HG03095 (cell line): Measurements from ENCODE around the gene PABPC1L.

Experiments
- ATAC-seq: cut with Tn5 transposase; IDR thresholded peaks from one replicate; pipeline ENCODE4 v1.9.1; 2021; ENCODE audit warnings: moderate library complexity; ENCODE audit not compliant: unreplicated experiment

The PABPC1L gene

DNA sequence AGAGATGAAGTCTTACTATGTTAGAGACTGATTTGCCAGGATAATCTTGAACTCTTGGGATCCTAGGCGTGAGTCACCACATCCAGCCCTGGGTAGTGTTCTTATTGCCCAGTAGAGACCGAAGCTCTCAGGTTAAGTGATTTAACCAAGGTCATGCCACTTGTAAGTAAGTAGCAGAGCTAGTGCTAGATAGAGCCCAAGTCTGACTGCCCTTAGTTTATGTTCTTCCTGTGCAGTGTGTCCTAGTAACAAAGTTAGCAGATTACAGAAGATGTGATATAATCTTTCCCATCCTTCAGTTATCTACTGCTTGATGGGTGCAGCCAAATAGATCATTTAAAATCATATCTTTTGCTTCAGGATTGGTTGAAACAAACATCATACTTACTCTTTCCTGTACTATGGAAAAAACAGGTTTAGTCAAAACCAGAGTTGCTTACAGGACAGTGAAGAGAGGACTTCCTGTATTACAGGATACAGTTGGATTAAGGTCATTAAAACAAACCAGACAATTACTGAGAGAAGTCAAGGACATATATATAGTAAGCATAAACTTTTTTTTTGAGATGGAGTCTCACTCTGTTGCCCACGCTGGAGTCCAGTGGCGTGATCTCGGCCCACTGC, 9.5 kb upstream of the PABPC1L start:
- no peak for ATAC-seq

DNA sequence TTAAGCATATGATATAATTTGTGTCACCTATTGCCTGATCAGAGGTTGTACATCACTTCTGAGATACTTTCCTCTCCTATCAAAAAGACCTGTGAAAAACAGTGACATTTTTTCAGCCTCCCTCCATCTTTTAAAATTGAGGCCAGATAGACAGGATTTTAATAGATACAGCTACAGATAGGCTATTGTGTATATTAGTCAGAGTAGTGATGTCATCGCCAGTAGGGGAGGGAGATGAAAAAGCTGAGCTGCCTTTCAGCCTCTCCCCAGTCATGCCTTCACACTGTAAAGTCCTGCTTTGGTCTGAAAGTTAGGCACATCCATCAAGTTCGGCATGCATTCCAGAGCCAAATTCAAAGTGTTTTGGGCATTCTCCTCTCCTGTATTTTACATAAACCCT, 7.9 kb upstream of the PABPC1L start:
- no peak for ATAC-seq

DNA sequence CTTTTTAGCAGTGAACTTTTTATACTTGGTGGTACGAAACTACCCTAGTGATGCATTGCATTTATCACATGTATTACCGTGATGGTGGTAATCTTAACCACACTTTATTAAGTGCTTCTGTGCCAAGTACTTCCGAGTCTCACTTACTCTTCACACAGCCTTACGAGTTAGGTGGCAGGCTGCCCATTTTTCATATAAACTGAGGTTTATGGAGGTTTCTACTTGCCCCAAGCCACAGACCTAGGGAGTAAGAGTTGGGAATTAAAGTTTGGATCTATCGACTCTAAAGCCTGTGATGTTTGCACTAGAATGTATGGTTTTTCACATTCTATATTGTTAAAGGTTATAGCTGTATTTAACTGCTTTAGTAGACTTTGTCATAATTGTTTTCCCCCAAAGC, 5.5 kb upstream of the PABPC1L start:
- no peak for ATAC-seq

DNA sequence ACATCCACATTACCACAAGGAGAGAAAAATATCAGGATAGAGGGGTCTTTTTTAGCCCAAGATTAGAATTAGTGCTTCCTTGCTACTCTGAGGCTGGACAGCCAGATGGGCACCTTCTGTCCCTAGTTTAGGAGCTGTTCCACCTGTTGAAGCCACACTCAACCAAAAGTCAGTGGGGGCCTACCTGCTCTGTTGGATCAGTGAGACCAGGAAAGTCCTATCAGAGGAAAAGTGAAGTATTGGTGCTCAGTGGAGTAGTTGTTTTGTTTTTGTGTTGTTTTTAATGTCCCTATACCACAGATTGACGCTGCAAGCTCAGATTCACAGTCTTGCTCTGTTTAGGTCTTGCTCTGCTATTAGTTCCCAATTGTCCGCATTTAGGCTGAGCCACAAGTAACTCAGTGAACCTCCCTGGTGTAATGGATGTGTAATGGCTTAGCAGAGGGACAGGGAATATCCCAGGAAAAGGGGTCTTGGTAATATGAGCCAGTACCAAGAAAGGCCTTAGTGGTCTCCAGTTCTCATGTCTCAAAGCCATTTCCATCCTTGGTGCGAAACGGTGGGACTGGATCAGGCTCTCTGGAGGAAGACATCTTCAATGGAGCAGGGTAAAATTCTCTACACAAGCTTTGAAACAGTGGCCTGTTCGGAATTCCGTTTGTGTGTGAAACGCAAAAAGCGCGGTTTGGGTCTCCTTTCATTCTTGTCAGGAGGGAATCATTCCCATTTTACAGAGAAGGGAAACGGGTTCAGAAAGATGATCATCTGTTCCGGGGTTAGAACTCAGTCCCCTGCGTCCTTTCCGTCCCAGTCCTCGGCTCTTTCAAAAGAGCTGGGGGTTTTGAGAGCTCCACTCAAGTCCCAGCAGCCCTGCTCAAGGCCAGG, 631 bp upstream of the PABPC1L start:
- no peak for ATAC-seq

DNA sequence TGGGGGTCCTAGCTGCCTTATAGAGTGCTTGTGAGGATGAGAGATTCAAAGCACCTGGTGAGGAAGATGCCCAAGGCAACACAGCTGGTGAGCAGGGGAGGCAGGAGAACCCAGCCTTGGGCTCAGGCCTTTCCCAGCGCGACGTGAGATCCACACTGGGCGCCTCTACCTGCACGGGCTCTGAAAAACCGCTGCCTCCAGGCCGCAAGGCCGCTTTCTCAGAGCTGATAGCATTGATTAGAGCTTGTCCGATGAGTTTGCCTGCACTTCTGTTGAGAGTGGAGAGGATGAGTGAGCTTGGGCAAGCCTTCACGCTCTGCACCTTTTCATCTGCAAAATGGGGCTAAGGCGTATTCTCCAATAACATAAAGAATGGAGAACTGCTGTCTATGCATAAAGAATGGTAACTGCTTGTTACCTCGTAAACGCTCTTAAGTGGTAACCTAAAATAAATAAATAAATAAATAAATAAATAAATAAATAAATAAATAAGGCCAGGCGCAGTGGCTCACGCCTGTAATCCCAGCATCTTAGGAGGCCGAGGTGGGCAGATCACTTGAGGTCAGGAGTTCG, 916 bp downstream of the PABPC1L start:
- ATAC-seq: no peak

DNA sequence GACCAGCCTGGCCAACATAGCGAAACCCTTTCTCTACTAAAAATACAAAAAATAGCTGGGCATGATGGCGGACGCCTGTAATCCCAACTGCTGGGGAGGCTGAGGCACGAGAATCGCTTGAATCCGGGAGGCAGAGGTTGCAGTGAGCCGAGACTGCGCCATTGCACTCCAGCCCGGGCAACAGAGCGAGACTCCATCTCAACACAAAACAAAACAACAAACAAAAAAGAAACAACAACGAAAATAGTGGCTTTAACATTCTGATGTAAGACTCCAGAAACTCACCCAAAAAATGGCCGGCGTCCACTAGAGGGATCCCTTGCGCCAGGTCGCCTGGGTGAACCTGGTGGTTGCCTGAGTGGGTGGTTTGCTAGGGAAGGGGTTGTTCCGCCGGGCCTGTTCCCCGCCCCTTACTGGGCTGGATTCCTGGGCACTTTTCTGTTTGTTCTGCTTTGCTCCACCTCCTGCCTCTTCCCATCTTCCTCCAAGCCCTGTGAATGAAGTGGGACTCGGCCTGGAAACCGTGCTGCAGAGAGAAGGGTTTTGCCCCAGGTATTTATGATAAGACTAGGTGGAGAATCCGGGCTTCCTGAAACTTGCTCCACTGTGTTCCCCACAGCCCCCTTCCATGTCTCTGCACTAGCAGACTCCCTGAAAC, 1.5 kb downstream of the PABPC1L start:
- no peak for ATAC-seq

DNA sequence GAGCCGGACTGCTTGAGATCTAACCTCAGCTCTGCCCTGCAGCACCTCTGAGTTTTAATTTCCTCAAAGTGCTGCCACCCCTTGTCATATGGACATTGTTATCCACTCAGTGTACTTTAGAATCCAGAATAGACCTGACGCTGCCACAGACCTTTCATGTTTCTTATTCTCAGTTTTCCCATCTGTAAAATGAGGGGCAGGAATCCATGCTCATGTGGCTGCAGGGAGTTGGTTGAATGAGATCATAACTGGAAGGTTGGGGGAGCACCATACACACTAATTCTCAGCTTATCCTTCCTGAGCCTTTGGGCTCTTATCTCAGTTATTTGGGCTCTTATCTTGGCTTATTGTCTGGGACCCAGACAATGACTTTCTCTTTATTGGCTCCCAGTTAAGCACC, 2.3 kb downstream of the PABPC1L start:
- no peak for ATAC-seq

DNA sequence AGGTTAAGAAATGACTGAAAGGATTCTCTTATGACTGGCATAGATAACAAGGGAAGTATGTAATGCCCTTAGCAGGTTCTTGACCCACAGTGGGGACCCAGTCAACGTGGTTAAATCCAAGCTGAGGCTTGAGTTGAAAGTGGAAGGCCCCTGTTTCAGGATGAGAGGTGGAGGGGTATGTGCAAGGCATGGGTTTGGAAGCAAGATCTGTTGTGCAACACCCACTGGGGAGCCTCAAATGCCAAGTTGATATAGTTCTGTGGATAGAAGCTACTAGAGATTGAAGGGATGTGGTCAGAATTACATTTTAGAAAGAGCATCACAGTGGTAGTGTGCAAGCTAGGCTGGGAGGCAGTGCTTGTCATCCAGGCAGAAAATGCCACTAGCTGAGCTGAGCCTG, 5.1 kb downstream of the PABPC1L start:
- no peak for ATAC-seq

DNA sequence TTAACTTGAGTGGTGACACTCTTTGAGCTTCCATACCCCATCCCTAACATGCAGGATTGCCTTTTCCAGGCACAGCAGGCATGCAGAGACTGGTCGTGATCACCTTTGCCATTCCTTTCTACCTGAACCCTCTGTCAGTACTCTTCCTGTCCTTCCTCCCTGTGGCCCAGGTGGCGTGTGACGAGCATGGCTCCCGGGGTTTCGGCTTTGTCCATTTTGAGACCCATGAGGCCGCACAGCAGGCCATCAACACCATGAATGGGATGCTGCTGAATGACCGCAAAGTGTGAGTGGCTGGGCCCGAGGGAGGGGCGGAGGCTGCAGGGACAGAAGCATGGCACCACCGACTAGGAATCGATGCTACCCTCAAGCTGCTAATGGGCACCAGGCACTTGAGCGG, 6.7 kb downstream of the PABPC1L start:
- ATAC-seq: no peak

DNA sequence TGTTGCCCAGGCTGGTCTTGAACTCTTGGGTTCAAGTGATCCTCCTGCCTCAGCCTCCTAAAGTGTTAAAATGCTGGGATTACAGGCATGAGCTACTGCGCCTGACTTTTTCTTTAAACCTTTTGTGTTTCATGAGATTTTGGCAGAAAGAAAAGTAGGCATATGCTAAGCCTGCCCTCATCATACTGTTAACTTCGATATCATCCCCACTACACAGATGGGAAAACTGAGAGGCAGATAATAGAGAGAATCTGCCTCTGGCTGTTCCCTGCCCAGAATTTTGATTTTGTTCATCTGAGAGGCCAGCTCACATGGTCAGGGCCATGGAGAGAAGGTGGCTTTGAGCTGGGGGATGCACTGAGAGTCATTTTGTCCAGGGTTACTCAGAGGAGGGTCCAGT, 7.5 kb downstream of the PABPC1L start:
- ATAC-seq: no peak

DNA sequence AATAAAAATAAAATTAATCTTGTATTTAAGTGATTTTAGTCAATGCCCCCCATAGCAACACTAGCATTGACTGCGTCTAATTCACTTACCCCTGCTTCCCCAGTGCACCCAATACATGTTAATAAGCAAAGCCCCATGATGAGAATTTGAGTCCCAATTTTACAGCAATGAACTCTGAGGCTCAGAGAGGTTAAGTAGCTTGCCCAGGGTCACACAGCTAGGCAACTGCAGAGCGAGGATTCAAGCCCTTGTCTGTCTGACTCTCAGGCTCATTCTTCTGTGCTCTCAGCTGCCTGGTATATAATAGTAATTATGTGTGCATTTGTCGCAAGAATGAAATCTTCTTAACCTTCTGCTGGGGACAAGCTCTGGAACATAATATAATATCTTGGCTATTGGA, 8.5 kb downstream of the PABPC1L start:
- ATAC-seq: no peak

DNA sequence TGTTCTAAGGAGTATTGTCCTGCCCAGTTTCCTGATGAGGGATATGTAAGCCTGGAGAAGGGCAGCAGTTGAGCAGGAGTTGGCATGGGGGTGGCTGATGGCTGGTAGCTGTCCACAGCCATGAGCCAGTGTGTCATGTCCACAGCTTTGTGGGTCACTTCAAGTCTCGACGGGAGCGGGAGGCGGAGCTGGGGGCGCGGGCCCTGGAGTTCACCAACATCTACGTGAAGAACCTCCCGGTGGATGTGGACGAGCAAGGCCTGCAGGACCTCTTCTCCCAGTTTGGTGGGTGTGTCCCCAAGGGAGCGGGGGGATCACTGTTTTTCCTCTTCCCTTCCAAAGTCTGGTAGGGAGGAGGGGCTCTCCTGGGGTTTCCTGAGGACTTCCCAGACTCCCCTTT, 8.9 kb downstream of the PABPC1L start:
- ATAC-seq: no peak

DNA sequence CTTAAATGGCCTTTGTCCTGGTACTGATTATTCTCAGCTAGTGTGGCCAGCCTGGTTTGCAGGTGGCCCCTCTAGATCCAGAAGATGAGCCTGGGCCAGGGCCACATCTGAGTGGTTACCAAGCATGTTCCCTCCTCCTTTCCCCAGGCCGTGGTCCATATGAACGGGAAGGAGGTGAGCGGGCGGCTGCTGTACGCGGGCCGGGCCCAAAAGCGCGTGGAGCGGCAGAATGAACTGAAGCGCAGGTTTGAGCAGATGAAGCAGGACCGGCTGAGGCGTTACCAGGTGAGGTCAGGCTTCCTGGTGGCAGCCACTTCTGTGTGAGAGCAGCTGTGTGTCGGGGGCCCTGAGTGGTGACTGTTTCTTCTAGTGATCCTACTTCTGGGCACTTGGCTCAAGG, 11.6 kb downstream of the PABPC1L start:
- ATAC-seq: no peak

DNA sequence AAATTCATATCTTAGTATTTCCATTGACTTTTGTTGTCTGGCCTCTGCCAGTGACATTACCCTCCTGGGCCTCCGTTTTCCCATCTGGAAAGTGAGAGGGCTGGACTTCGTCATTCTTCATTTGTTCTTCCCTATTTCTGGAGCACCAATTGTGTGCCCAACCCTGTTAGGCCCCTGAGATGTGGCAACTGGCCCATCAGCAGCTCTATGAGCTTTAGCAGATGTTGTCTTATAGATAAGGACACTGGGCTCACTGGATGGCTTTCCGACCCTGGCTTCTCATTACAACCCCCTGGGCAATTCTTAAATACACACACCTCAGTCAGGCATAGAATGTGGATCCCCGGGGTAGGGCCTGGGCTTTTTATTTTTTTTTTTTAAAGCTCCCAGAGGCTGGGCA, 14.7 kb downstream of the PABPC1L start:
- ATAC-seq: no peak

DNA sequence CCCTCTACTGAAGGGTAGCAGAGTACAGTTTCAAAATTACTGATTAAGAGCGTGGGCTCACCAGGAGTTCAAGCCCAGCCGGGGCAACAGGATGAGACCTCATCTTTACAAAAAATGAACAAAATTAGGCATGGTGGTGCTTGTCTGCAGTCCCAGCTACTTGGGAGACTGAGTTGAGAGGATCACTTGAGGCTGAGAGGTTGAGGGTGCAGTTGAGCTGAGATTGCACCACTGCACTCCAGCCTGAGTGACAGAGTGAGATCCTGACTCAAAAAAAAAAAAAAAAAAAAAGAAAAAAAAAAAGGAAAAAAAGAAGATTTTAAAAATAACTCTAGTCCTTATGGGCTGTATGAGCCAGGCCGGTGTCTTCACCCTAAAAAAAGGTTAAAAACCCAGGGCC, 18.7 kb downstream of the PABPC1L start:
- no peak for ATAC-seq

DNA sequence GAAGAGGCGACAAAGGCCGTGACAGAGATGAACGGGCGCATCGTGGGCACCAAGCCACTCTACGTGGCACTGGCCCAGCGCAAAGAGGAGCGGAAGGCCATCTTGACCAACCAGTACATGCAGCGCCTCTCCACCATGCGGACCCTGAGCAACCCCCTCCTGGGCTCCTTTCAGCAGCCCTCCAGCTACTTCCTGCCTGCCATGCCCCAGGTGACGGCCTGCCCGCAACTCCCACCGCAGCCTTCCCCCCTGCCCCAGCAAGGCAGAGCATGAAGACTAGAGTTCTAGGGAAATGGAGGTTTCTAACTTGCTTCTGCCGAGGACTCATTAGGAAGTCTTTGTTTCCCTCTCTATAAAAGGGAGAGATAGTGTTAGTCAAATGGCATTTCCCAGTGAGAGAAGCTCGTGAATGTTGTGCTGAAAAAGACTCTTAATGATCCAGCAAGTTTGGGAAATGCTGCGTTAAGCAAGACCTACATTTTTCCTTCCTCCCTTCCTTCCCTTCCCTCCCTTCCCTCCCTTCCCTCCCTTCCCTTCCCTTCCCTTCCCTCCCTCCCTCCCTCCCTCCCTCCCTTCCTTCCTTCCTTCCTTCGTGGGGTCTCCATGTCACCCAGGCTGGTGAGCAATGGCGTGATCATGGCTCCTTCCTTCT, 20.8 kb downstream of the PABPC1L start:
- no peak for ATAC-seq

DNA sequence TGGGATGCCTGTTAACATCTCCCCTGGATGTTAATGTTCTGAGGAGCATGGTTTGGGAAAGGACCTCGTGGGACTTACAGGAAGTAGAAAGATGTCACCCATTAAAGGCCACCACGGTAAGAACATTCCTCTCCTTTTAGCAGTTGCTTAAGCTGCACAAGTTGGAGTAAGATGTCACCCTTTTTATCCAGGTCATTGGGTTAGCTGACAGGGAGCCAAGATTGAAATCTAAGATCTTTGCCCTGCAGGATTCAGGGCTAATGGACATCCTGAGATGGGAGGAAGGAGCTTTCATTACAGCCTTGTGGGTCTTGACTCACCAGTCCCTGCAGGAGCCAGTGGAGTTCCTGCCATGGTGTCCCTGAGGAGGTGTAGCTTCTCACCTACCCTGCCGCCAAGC, 22.1 kb downstream of the PABPC1L start:
- ATAC-seq: no peak

DNA sequence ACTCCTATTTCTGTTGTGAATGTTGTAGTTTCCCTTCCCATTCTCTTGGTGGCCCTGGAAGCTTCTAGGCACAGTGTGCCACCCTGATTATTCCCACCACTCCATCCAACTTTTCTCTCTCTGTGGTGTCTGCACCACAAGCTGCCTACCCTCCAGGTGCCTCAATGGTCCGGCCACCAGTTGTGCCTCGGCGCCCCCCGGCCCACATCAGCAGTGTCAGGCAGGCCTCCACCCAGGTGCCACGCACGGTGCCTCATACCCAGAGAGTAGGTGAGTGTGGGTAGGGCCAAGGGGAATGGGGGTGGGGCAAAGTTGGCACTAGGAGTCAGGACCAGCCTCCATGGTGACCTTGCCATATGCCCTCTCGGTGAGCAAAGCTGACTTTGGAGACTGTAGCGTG, 23.1 kb downstream of the PABPC1L start:
- ATAC-seq: no peak

DNA sequence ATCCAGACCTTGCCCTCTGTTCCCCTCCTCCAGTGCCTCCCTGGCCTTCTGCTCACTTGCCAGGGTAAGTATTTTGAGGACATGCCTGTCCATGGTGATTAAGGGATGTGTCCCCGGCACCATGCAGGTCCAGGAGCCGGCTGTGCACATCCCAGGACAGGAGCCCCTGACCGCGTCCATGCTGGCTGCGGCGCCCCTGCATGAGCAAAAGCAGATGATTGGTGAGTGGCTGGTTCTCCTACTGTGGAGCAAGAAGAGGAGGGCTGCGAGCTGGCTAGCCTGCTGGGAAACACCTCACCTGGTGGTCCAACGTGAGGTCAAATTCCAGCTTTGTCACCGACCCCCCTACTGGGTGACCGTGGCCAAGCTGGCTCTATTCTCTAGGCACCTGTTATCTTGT, 26.6 kb downstream of the PABPC1L start:
- no peak for ATAC-seq

DNA sequence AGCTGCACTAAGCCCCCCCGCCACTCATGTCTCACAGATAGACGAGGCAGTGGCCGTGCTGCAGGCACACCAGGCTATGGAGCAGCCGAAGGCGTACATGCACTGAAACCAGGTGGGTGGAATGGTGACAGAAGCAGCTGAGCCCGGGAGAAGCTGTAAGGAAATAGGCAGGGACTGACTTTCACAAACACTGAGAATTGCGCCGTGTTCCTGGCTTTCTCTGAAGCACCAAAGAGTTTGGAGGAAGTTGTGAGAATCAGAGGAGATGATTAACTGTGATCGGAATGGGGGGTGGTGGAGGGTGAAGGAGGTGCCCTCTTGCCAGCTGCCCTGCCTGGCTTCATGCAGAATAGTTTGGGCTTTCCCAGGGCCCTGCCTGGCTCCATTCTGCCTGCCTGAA, 28.8 kb downstream of the PABPC1L start:
- no peak for ATAC-seq

DNA sequence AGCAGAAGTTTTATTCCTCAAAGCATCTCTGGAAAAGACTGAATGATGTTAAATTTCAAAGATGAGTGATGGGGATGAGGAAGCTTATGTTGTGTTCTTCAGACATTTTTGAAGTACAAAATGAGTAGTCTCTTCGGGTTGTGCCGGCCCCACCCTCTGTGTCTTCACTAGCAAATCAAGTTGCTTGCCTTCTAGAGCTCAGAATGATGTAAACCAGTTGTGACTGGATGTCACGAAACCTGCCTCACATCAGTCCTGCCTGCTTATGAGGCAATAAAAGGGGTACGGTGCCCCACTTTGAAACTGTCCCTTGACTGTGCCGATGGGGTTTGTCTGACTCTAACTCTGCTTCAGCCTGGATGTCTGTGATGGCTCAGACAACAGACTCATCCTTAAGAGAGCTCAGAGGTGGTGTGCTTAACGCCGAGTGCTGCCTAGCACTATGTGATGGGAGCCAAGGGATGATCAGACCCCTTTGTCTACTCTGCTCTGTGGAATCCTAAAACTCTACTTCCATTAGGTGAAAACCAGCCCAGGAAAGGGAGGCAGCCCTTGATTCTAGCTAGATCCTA, 31.3 kb downstream of the PABPC1L start:
- no peak for ATAC-seq
